ENCODE results near the gene BEND2.

DNA sequence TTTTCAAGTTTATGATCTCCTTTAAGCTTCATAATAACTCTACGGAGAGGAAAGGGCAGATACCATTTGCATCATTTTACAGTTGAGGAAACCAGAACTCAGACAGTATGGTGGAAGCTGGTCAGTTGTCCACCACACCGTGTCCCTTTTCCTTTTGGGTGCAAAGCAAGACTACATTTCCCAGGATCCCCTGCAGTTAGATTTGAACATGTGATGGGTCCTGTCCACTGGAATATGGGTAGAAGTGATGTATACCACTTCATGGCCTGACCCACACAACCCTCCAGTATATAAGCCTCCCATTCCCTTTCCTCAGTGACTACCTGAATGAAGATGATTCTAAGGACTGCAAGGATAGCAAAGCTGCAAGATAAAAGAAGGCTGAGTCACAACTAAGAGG is 74.7 kb downstream of the BEND2 start:
- TF ChIP-seq HDGF (IDR thresholded peaks at IDR 0.05; ENCODE audit: borderline replicate concordance) (no peak), FOXM1 (IDR thresholded peaks at IDR 0.05; ENCODE audit: borderline replicate concordance) (no peak), FOXK2 (IDR thresholded peaks at IDR 0.05) (no peak), SP1 (IDR thresholded peaks at IDR 0.05) (no peak), SUZ12 (IDR thresholded peaks at IDR 0.05) (no peak), LEF1 (IDR thresholded peaks at IDR 0.05; ENCODE audit: borderline replicate concordance) (no peak), ARNT (IDR thresholded peaks at IDR 0.05) (no peak), NFRKB (IDR thresholded peaks at IDR 0.05) (no peak), ZNF384 (IDR thresholded peaks at IDR 0.05) (no peak), BHLHE40 (IDR thresholded peaks at IDR 0.05; ENCODE audit: borderline replicate concordance) (no peak), TARDBP (IDR thresholded peaks at IDR 0.05) (no peak)
